Stimulated activated CD4-positive, alpha-beta T cell treated with anti-CD3 and anti-CD28 coated beads, Interleukin-12 subunit alpha, Interleukin-12 subunit beta, amount 100 ng/mL, for 4 hours (primary cell): Measurements from ENCODE around the gene SETD2.

Experiments
- DNase-seq: peaks from one replicate; pipeline ENCODE4 v3.0.0-alpha.2; 2020

The SETD2 gene

GRCh38 chr3:46994801-46995731 is 168.8 kb downstream of the SETD2 start:
- DNase-seq, result no peak

- DNase-seq, result no peak
These were observed 169.9 kb downstream of the SETD2 start for GRCh38 chr3:46993986-46994385.

- DNase-seq, result no peak
These were observed 170.6 kb downstream of the SETD2 start for GRCh38 chr3:46993292-46993691.

GRCh38 chr3:46992231-46992630 is 171.7 kb downstream of the SETD2 start:
- DNase-seq, result no peak

- no peak for DNase-seq
These were observed 172.3 kb downstream of the SETD2 start for GRCh38 chr3:46991406-46992165.

GRCh38 chr3:46990573-46991374 is 173.1 kb downstream of the SETD2 start:
- no peak for DNase-seq

GRCh38 chr3:46989146-46989810 is 174.6 kb downstream of the SETD2 start:
- no peak for DNase-seq

- no peak for DNase-seq
These were observed 175.3 kb downstream of the SETD2 start for GRCh38 chr3:46988616-46989015.

GRCh38 chr3:46987743-46988401 is 176.0 kb downstream of the SETD2 start:
- DNase-seq, result peak; percentile 77

- no peak for DNase-seq
These were observed 176.6 kb downstream of the SETD2 start for GRCh38 chr3:46987319-46987742.

- no peak for DNase-seq
These were observed 177.1 kb downstream of the SETD2 start for GRCh38 chr3:46986782-46987310.

GRCh38 chr3:46986055-46986730 is 177.7 kb downstream of the SETD2 start:
- no peak for DNase-seq

GRCh38 chr3:46985588-46985987 is 178.3 kb downstream of the SETD2 start:
- DNase-seq, result no peak

GRCh38 chr3:46984591-46985459 is 179.1 kb downstream of the SETD2 start:
- DNase-seq, result no peak

GRCh38 chr3:46982546-46982945 is 181.4 kb downstream of the SETD2 start:
- DNase-seq, result no peak

GRCh38 chr3:46981932-46982471 is 181.9 kb downstream of the SETD2 start:
- DNase-seq, result no peak

GRCh38 chr3:46979958-46980497 is 183.9 kb downstream of the SETD2 start:
- no peak for DNase-seq

GRCh38 chr3:46978985-46979944 is 184.6 kb downstream of the SETD2 start, which contains the start of gene NBEAL2:
NBEAL2 (plus strand) TSS chr3:46979666; CDS start chr3:46979862, 196 bp downstream.
- peak; percentile 97 for DNase-seq
